Daoy (cell line): ENCODE data around the gene MC1R. TPM values are rescaled to one million over a fixed set of nuclear protein-coding genes. Genes with fewer than 3 reads are reported as not detected.
"Not testable (repeated sequence)": the region's sequence is repeated elsewhere in the genome, so short reads cannot be mapped to it uniquely, and the experiment has no call there.

Experiments
- DNase-seq: peaks from one replicate; pipeline ENCODE4 v3.0.0-alpha.2; 2015; ENCODE audit warnings: low read depth
- total RNA-seq: library from RNA; depleted of rRNA; stranded (reverse); fragments of >200 nt; shearing (Covaris generic); gene quantifications from 2 replicates; pipeline ENCODE4 v1.2.3, GENCODE V29; 2014; rRNA removed

The MC1R gene
- total RNA-seq, 1 experiment from 2014 or later = 1.9 TPM

DNA sequence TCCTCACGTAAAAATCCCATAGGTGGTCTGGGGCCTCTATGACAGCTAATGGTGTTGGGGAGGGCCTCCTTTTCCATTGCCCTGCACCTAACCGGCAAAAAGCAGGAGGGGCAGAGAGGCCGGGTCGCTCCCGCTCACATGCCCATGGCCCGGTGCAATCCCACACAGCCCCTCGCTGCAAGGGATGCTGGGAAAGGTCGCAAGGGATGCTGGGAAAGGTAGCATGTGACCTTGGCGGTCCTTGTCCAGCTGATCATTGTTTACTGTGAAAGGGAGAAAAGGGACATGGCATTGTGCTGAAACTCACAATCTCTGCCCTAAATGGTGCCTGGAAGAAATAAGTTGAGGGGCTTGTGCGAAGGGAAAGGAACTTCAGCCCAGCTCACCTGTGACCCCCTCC lies 39.9 kb downstream of the MC1R start:
- no peak for DNase-seq

DNA sequence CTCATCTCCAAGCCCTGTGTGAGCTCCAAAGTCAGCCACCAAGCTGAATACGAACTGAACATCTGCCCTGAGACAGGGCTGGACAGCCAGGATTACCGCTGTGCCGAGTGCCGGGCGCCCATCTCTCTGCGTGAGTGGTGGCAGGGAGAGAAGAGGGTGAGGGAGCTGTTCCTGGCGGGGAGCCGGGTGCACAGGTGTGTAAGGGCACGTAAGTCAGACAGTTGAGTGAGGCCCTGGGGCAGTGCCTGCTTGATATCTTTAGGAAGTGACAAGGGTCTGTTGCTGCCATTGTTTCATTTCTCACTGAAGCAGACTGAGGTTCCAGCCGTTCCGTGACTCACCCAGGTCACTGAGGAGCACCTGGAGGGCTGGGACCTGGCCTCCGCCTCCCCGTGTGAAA lies 42.3 kb downstream of the MC1R start:
- no peak for DNase-seq

DNA sequence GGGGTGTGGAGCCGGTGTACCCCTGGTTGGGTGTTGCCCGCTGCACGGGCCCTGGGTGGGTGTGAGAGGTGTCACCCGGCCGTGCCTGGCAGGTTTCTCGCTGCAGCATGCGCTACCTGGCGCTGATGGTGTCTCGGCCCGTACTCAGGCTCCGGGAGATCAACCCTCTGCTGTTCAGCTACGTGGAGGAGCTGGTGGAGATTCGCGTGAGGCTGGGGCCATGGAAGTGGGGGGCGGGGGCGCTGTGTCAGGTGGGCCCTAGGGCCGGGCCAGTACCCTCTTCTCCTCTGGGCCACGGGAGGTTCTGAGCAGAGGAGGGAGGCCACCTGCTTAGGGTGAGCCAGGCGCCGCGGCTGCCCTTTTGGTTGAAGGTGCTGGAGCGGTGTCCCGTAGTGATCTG lies 43.3 kb downstream of the MC1R start:
- DNase-seq = no peak

DNA sequence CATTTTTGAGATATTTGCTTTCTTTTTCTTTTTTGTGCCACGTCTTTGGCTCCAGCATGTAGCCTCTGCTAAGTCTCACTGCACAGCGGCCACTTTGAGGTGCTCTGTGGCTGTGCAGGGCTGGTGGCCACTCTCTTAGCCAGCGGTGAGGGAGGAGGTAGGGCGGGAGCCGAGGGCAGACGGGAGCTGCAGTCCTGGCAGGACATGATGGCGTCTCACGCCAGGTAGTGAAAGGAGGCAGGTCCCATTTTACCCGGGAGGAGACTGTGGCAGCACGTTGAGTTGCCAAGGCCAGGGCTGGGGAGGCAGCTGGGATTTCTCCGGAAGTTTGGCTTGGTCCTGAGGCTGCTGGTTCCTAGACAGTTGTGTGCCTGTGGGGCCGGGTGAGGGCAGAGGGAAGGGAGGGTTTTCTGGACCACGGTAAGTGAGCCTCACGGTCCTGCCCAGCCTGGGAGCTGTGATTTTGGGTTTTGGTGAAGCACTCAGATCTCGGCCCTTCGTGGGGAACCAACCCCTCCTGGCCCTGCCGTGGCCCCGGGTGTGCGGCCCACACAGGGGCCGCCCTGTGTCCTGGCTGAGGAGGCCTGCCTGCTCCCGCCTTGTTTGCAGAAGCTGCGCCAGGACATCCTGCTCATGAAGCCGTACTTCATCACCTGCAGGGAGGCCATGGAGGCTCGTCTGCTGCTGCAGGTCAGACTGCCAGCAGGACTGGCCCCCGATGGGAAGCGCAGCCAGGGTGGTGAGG lies 44.3 kb downstream of the MC1R start:
- no peak for DNase-seq

DNA sequence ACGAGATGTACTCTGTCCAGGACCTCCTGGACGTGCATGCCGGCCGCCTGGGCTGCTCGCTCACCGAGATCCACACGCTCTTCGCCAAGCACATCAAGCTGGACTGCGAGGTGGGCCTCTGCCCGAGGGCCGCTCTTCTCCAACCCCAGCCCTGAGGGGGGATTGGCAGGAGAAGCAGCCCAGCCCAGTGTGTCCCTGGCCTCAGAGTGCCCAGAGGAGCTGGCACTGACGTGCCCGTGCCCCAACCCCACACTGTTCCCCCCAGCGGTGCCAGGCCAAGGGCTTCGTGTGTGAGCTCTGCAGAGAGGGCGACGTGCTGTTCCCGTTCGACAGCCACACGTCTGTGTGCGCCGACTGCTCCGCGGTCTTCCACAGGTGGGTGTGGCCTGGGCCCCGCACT lies 45.5 kb downstream of the MC1R start:
- no peak for DNase-seq

DNA sequence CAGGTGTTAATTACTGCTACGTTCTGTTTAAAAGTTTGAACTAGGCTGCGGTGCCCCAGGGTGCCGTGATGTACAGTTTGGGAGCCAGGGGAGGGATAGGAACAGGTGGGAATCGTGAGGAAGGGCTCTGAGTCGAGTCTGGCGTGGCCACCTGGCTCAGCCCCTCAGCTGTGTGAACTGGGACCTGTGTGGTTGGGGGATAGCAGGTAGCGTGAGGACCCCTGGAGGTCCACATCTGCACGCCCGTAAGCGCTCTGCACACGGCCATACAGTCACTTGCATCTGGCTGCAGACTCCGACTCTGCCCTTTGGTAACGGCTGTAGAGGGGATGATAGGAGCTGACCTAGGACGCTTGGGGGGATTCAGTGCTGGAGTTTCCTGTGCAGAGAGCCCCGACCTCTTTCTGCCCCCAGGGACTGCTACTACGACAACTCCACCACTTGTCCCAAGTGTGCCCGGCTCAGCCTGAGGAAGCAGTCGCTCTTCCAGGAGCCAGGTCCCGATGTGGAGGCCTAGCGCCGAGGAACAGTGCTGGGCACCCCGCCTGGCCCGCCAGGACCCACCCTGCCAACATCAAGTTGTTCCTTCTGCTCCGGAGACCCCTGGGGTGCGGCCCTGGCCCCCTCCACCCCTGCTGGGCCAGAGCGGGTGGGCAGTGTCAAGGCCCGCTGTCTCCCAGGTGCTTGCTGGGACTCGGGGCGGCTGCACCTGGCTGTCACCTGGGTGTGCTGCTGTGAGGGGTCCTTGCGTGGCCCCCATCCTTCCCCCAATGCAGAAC lies 47.0 kb downstream of the MC1R start:
- DNase-seq = no peak

DNA sequence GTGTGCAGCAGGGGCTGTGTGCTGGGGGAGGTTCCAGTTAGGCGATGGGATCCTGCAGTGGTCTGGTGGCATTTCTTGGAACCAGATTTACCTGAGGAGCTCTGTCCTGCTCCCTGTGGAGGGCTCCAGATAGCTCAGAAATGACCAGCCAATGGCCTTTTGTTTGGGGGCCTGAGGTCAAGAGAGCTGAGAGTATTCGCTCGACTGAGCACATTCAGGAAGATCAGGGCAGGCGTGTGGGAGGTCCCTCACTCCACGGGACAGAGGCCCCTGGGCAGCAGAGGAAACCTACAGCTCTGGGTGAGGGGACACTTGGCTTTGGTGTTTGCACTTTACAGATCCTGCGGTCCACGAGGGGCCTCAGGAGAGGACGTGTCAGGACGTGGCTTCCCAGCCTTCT lies 48.1 kb downstream of the MC1R start:
- DNase-seq = no peak

DNA sequence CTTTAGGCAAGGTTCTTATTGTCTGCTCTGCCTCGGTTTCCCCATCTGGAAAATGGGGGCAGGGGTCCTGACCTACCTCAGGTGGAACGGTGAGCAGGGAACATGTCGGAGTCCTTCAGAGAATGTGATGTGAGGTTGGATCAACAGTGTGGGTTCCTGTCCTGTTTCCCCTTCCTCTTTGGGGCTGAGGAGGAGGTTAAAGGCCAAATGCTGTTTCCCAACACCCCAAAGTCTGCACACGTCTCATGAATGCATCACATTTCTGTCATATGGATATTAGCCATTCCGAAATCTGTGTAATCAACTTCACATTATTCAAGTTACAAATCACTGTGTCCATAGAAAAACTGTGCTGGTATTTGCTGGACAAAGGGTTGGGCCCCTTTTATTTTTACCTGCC lies 48.8 kb downstream of the MC1R start:
- not testable (repeated sequence) for DNase-seq

GRCh38 chr16:89968074-89968473 lies 49.4 kb downstream of the MC1R start:
- not testable (repeated sequence) for DNase-seq

DNA sequence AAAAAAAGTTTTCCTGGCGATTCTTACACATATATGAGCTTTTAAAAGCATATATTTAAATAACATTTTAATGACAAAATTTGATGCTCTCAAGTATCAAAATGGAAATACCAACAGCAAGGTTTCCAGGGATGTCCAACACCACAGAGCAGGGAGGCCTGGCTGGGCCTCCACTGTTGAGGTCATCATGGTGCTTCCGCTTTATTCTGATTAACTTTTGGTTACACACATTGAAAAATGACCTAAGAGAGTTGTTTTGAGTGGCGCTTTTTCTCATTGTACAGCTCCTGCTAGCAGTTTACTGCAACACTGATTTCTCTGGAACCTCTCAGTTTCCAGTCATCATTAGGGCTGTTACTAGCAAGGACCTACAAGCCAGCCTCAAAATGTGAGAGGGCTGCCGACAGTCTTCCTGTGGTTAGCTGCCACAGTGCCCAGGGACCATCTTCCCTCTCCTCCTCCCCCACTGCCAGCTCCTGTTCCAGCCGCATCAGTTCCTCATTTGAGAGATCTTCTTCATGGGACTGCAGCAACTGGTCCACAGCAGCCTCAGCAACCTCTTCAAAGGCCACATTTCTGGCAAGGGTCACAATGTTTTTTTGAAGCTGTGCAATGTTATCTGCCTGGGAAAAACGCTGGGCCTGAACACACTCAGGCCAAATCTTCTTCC lies 51.2 kb downstream of the MC1R start:
- no peak for DNase-seq

Other genes starting within 250 kb of the MC1R start
- 9.9 and 11.4 TPM in 2 replicates for gene CDK10, start 232.2 kb upstream of the MC1R start, total RNA-seq
- gene SPATA2L, start 217.2 kb upstream of the MC1R start, total RNA-seq = 5.4 and 8.6 TPM in 2 replicates
- gene VPS9D1, start 198.0 kb upstream of the MC1R start, total RNA-seq = 3.3 and 4.7 TPM in 2 replicates
- gene ZNF276, start 197.3 kb upstream of the MC1R start, total RNA-seq = 7.2 and 10.3 TPM in 2 replicates
- 33.5 and 36.6 TPM in 2 replicates for gene FANCA, start 102.2 kb upstream of the MC1R start, total RNA-seq
- 6.3 and 7.7 TPM in 2 replicates for gene SPIRE2, start 90.4 kb upstream of the MC1R start, total RNA-seq
- gene TCF25, start 45.3 kb upstream of the MC1R start, total RNA-seq = 59.8 and 63.6 TPM in 2 replicates
- 135 and 149 TPM in 2 replicates for gene TUBB3, start 4.5 kb downstream of the MC1R start, total RNA-seq
- gene DEF8, start 29.9 kb downstream of the MC1R start, total RNA-seq = 81.3 and 111 TPM in 2 replicates
- 2.6 and 3.0 TPM in 2 replicates for gene DBNDD1, start 100.6 kb downstream of the MC1R start, total RNA-seq
- gene PRDM7, start 158.5 kb downstream of the MC1R start, total RNA-seq = not detected in 2 replicates